OCI-LY1 (cell line): ENCODE results near the gene CCNYL1.

Experiments
- H2AFZ ChIP-seq: fragments of 200-600 bp; sonication (generic), shearing (Covaris generic); 2 replicates; pipeline ENCODE4 v1.6.0; 2014; ENCODE audit warnings: antibody characterized with exemption, mild to moderate bottlenecking, low read length
- H3F3A ChIP-seq: fragments of 200-600 bp; sonication (generic), shearing (Covaris generic); 2 replicates; pipeline ENCODE4 v1.6.0; 2014; ENCODE audit warnings: mild to moderate bottlenecking, antibody characterized with exemption, low read length, moderate library complexity; ENCODE audit not compliant: insufficient read depth
- H3K27ac ChIP-seq: fragments of 200-600 bp; sonication (generic); 2 replicates; pipeline ENCODE4 v1.5.1; 2014; ENCODE audit warnings: low read length, mixed run types, mild to moderate bottlenecking, low read depth; ENCODE audit not compliant: poor library complexity, severe bottlenecking
- H3K27me3 ChIP-seq: fragments of 200-600 bp; sonication (generic); 2 replicates; pipeline ENCODE4 v1.6.0; 2014; ENCODE audit warnings: antibody characterized with exemption, mild to moderate bottlenecking, low read length, moderate library complexity; ENCODE audit not compliant: insufficient read depth
- H3K36me3 ChIP-seq: fragments of 200-600 bp; sonication (generic); 2 replicates; pipeline ENCODE4 v1.6.1; 2014; ENCODE audit warnings: mild to moderate bottlenecking, antibody characterized with exemption, low read length, moderate library complexity, mixed read lengths; ENCODE audit not compliant: insufficient read depth
- H3K4me1 ChIP-seq: fragments of 200-600 bp; sonication (generic); 2 replicates; pipeline ENCODE4 v1.5.1; 2014; ENCODE audit warnings: mild to moderate bottlenecking, low read length, moderate library complexity; ENCODE audit not compliant: insufficient read depth, severe bottlenecking
- H3K4me2 ChIP-seq: fragments of 200-600 bp; sonication (generic), shearing (Covaris generic); 2 replicates; pipeline ENCODE4 v1.6.1; 2014; ENCODE audit warnings: low read length
- H3K4me3 ChIP-seq: fragments of 200-600 bp; sonication (generic); 2 replicates; pipeline ENCODE4 v1.5.1; 2014; ENCODE audit warnings: low read length, low read depth, mild to moderate bottlenecking, mixed read lengths; ENCODE audit not compliant: poor library complexity, severe bottlenecking
- H3K79me2 ChIP-seq: fragments of 200-600 bp; shearing (Covaris generic); 2 replicates; pipeline ENCODE4 v1.6.1; 2016; ENCODE audit warnings: mixed run types, low read length, mixed read lengths; ENCODE audit not compliant: insufficient read depth
- H3K9ac ChIP-seq: fragments of 200-600 bp; sonication (generic), shearing (Covaris generic); 2 replicates; pipeline ENCODE4 v1.6.1; 2014; ENCODE audit warnings: mild to moderate bottlenecking, low read length, mixed read lengths
- H3K9me2 ChIP-seq: fragments of 200-600 bp; sonication (generic), shearing (Covaris generic); 2 replicates; pipeline ENCODE4 v1.6.1; 2014; ENCODE audit warnings: low read depth, mild to moderate bottlenecking, low read length, mixed read lengths
- H3K9me3 ChIP-seq: fragments of 200-600 bp; shearing (Covaris generic); 2 replicates; pipeline ENCODE4 v1.6.1; 2014; ENCODE audit warnings: low read length, mixed read lengths
- H4K20me1 ChIP-seq: fragments of 200-600 bp; sonication (generic), shearing (Covaris generic); 2 replicates; pipeline ENCODE4 v1.6.0; 2016; ENCODE audit warnings: mild to moderate bottlenecking, low read length; ENCODE audit not compliant: insufficient read depth
- CTCF ChIP-seq: fragments of 200-600 bp; sonication (generic), shearing (Covaris generic); IDR thresholded peaks from 2 replicates; pipeline ENCODE4 v1.5.1; 2017; ENCODE audit warnings: mild to moderate bottlenecking, antibody characterized with exemption, low read length, moderate library complexity, mixed read lengths
- EZH2 ChIP-seq: fragments of 200-600 bp; sonication (generic), shearing (Covaris generic); IDR thresholded peaks from 2 replicates; pipeline ENCODE4 v1.8.0; 2017; ENCODE audit warnings: borderline replicate concordance, mixed run types, mild to moderate bottlenecking, antibody characterized with exemption, low read length, moderate library complexity, mixed read lengths

CCNYL1 gene

GRCh38 chr2:207770602-207771404, 59.4 kb downstream of the CCNYL1 start:
- no peaks in the 10 kb centered on the region for H3K36me3 ChIP-seq
- H4K20me1 ChIP-seq: no peaks in the 10 kb centered on the region
- H3K9me2 ChIP-seq: no peaks in the 10 kb centered on the region
- peaks cover 44% of the 10 kb centered on the region for H3K4me1 ChIP-seq
- H3F3A ChIP-seq: no peaks in the 10 kb centered on the region
- peak overlapping the region; percentile 68 for H3K4me3 ChIP-seq
- H3K9ac ChIP-seq: no peak overlapping the region; the same call in 1 of the 2 replicates
- no peak overlapping the region for H2AFZ ChIP-seq
- peak overlapping the region; percentile 81 for H3K4me2 ChIP-seq
- no peaks in the 10 kb centered on the region for H3K9me3 ChIP-seq
- H3K27ac ChIP-seq: no peak overlapping the region
- H3K27me3 ChIP-seq: no peaks in the 10 kb centered on the region; the same call in 1 of the 2 replicates
- no peak for TF ChIP-seq CTCF
- TF ChIP-seq EZH2: no peak
- H3K79me2 ChIP-seq: no peaks in the 10 kb centered on the region

GRCh38 chr2:207771421-207771820, 60.0 kb downstream of the CCNYL1 start:
- no peaks in the 10 kb centered on the region for H3F3A ChIP-seq
- H3K4me3 ChIP-seq: no peak overlapping the region
- no peaks in the 10 kb centered on the region for H4K20me1 ChIP-seq
- no peaks in the 10 kb centered on the region for H3K36me3 ChIP-seq
- no peaks in the 10 kb centered on the region for H3K79me2 ChIP-seq
- H3K9me2 ChIP-seq: no peaks in the 10 kb centered on the region
- no peak overlapping the region for H3K9ac ChIP-seq
- H3K4me2 ChIP-seq: no peak overlapping the region
- H2AFZ ChIP-seq: no peak overlapping the region
- no peaks in the 10 kb centered on the region; the same call in 1 of the 2 replicates for H3K27me3 ChIP-seq
- H3K4me1 ChIP-seq: peaks cover 41% of the 10 kb centered on the region
- no peak for TF ChIP-seq EZH2
- no peak for TF ChIP-seq CTCF
- H3K9me3 ChIP-seq: no peaks in the 10 kb centered on the region
- no peak overlapping the region for H3K27ac ChIP-seq

- Histone ChIP-seq H3K9me2 (no peaks in the 10 kb centered on the region), H3K9ac (no peak overlapping the region), H3K4me3 (no peak overlapping the region), H3F3A (no peaks in the 10 kb centered on the region), H3K27ac (no peak overlapping the region), H3K4me1 (peaks cover 33% of the 10 kb centered on the region), H4K20me1 (no peaks in the 10 kb centered on the region), H3K9me3 (no peaks in the 10 kb centered on the region), H3K4me2 (no peak overlapping the region), H2AFZ (no peak overlapping the region), H3K27me3 (no peaks in the 10 kb centered on the region; the same call in 1 of the 2 replicates), H3K36me3 (no peaks in the 10 kb centered on the region), H3K79me2 (no peaks in the 10 kb centered on the region)
- no peak for TF ChIP-seq CTCF
- no peak for TF ChIP-seq EZH2
Observed at GRCh38 chr2:207772081-207772843, 60.8 kb downstream of the CCNYL1 start.
